Panc1 (cell line): ENCODE measurements around the gene LRBA.

ENCODE experiments used
- POLR2AphosphoS5 ChIP-seq: IDR thresholded peaks from 2 replicates; pipeline ENCODE4 v1.6.1; 2012; ENCODE audit warnings: mild to moderate bottlenecking, low read depth, low read length, moderate library complexity
- REST ChIP-seq, 2 experiments: IDR thresholded peaks; 2 replicates each; pipeline ENCODE4 v1.6.1; 2011 to 2012; ENCODE audit warnings: low read depth in 2 of 2, control low read depth in 1 of 2, low read length in 1 of 2, mild to moderate bottlenecking in 1 of 2, moderate library complexity in 1 of 2; ENCODE audit not compliant: insufficient read depth in 1 of 2
- SIN3A ChIP-seq: IDR thresholded peaks from 2 replicates; pipeline ENCODE4 v1.6.1; 2012; ENCODE audit warnings: low read depth, mild to moderate bottlenecking, low read length, moderate library complexity, borderline replicate concordance; ENCODE audit not compliant: insufficient read depth
- TCF7L2 ChIP-seq: IDR thresholded peaks from 2 replicates; pipeline ENCODE4 v1.6.1; 2011; ENCODE audit warnings: mild to moderate bottlenecking, low read depth, low read length, inconsistent platforms
- TF ChIP-seq, protein P1 (sequence below): fragments of 450-650 bp; IDR thresholded peaks from 2 replicates; pipeline ENCODE4 v1.5.1; 2017; ENCODE audit warnings: mild to moderate bottlenecking

- TF ChIP-seq, protein P1, sequence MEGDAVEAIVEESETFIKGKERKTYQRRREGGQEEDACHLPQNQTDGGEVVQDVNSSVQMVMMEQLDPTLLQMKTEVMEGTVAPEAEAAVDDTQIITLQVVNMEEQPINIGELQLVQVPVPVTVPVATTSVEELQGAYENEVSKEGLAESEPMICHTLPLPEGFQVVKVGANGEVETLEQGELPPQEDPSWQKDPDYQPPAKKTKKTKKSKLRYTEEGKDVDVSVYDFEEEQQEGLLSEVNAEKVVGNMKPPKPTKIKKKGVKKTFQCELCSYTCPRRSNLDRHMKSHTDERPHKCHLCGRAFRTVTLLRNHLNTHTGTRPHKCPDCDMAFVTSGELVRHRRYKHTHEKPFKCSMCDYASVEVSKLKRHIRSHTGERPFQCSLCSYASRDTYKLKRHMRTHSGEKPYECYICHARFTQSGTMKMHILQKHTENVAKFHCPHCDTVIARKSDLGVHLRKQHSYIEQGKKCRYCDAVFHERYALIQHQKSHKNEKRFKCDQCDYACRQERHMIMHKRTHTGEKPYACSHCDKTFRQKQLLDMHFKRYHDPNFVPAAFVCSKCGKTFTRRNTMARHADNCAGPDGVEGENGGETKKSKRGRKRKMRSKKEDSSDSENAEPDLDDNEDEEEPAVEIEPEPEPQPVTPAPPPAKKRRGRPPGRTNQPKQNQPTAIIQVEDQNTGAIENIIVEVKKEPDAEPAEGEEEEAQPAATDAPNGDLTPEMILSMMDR: no peak
- TF ChIP-seq TCF7L2 (no peak), REST (IDR thresholded peaks at IDR 0.05; ENCODE audit: insufficient read depth in 1 of 2, low read depth in 2 of 2, low read length in 1 of 2) (no peak), POLR2AphosphoS5 (no peak), SIN3A (no peak)
These were observed 504.8 kb downstream of the LRBA start for GRCh38 chr4:150510176-150510865.
